HCT116 (cell line): Measurements from ENCODE around the gene ADIG. TPM values are rescaled to one million over a fixed set of nuclear protein-coding genes. Genes with fewer than 3 reads are reported as not detected.

ENCODE experiments used
- ATAC-seq: fragments of 200-7000 bp; cut with Tn5 transposase; 2 replicates; pipeline ENCODE4 v1.9.1; 2020; ENCODE audit warnings: mild to moderate bottlenecking, moderate library complexity
- BruUV-seq: library from RNA; stranded (reverse); fragments of 400-500 nt; replicated peaks from 2 replicates; lab custom pipeline; 2021; lab: Mats Ljungman, UMichigan
- CTCF ChIA-PET: fragments of 300-600 bp; sonication (Branson Sonifier 250); formaldehyde crosslinking; loops from one replicate; lab custom pipeline; 2021; ENCODE audit warnings: antibody characterized with exemption; lab: Charles Lee
- POLR2A ChIA-PET: fragments of 300-600, 350-600 bp; sonication (Branson Sonifier 250); formaldehyde crosslinking; loops from one replicate; lab custom pipeline; 2021; ENCODE audit warnings: antibody characterized with exemption; lab: Charles Lee
- RAD21 ChIA-PET, 2 experiments: fragments of 300-600 bp; sonication (Branson Sonifier 250); formaldehyde crosslinking; loops; one replicate each; lab custom pipeline; 2023; ENCODE audit warnings: low total read pairs in 2 of 2; ENCODE audit not compliant: uncharacterized antibody in 2 of 2, unreplicated experiment in 2 of 2, low non-redundant PET in 1 of 2; lab: Charles Lee
- DNase-seq: peaks from one replicate; pipeline ENCODE4 v3.0.0-alpha.2; 2010; ENCODE audit warnings: low read depth, low spot score
- H2AFZ ChIP-seq: fragments of 200-600 bp; shearing (Covaris generic), sonication (generic); 2 replicates; pipeline ENCODE4 v1.6.1; 2017; ENCODE audit warnings: low read depth, mixed run types, mixed read lengths, antibody characterized with exemption, low read length; ENCODE audit not compliant: poor library complexity, severe bottlenecking
- H3K27ac ChIP-seq: 2 replicates; pipeline ENCODE4 v1.5.1; 2012; ENCODE audit warnings: low read depth, low read length
- H3K27me3 ChIP-seq: fragments of 200-600 bp; sonication (generic); 2 replicates; pipeline ENCODE4 v1.6.1; 2016; ENCODE audit warnings: mixed run types, low read length, mixed read lengths; ENCODE audit not compliant: insufficient read depth
- H3K36me3 ChIP-seq, 2 experiments: fragments of 200-500 bp in 1 of 2; fragments of 200-600 bp in 1 of 2; sonication (Bioruptor generic) in 1 of 2; sonication (generic) in 1 of 2; 2 replicates each; pipeline versions ENCODE4 v1.5.1 to v1.6.1; 2014 to 2016; ENCODE audit warnings: low read length in 2 of 2, inconsistent platforms in 1 of 2, mixed read lengths in 1 of 2, mixed run types in 1 of 2; ENCODE audit not compliant: insufficient read depth in 2 of 2, control insufficient read depth in 1 of 2
- H3K4me1 ChIP-seq, 2 experiments: fragments of 200-600 bp in 1 of 2; sonication (generic) in 1 of 2; 2 replicates each; pipeline versions ENCODE4 v1.5.1 to v1.6.1; 2012 to 2017; ENCODE audit warnings: low read length in 2 of 2, inconsistent platforms in 1 of 2, mild to moderate bottlenecking in 1 of 2, mixed read lengths in 1 of 2, mixed run types in 1 of 2, moderate library complexity in 1 of 2; ENCODE audit not compliant: insufficient read depth in 2 of 2, control insufficient read depth in 1 of 2
- H3K4me2 ChIP-seq: fragments of 200-600 bp; sonication (generic); 2 replicates; pipeline ENCODE4 v1.6.1; 2017; ENCODE audit warnings: mixed run types, low read length, mixed read lengths
- H3K4me3 ChIP-seq, 2 experiments: fragments of 200-600 bp in 1 of 2; sonication (generic) in 1 of 2; replicated peaks in 1 of 2; 2 replicates each; pipeline ENCODE4 v1.5.1; 2011 to 2016; ENCODE audit warnings: low read length in 2 of 2, control low read depth in 1 of 2, low read depth in 1 of 2, mild to moderate bottlenecking in 1 of 2, mixed read lengths in 1 of 2, mixed run types in 1 of 2
- H3K79me2 ChIP-seq: fragments of 200-600 bp; sonication (generic); 2 replicates; pipeline ENCODE4 v1.6.1; 2017; ENCODE audit warnings: mild to moderate bottlenecking, mixed run types, low read length, moderate library complexity, mixed read lengths; ENCODE audit not compliant: insufficient read depth
- H3K9ac ChIP-seq: fragments of 200-600 bp; sonication (generic); 2 replicates; pipeline ENCODE4 v1.6.1; 2016; ENCODE audit warnings: low read length, mixed read lengths
- H3K9me2 ChIP-seq: fragments of 200-600 bp; sonication (generic), shearing (Covaris generic); 2 replicates; pipeline ENCODE4 v1.6.1; 2017; ENCODE audit warnings: mixed run types, mild to moderate bottlenecking, moderate library complexity; ENCODE audit not compliant: insufficient read depth
- H3K9me3 ChIP-seq, 2 experiments: fragments of 200-500 bp in 1 of 2; fragments of 200-600 bp in 1 of 2; sonication (Bioruptor generic) in 1 of 2; sonication (generic) in 1 of 2; 2 replicates each; pipeline ENCODE4 v1.6.1; 2014 to 2017; ENCODE audit warnings: low read length in 2 of 2, mixed read lengths in 2 of 2, inconsistent platforms in 1 of 2, low read depth in 1 of 2, mild to moderate bottlenecking in 1 of 2, mixed run types in 1 of 2, moderate library complexity in 1 of 2; ENCODE audit not compliant: control insufficient read depth in 1 of 2, insufficient read depth in 1 of 2
- H4K20me1 ChIP-seq: fragments of 200-600 bp; sonication (generic), shearing (Covaris generic); 2 replicates; pipeline ENCODE4 v1.6.1; 2017; ENCODE audit warnings: mixed run types, mild to moderate bottlenecking, moderate library complexity; ENCODE audit not compliant: insufficient read depth
- CBX3 ChIP-seq: IDR thresholded peaks from 2 replicates; pipeline ENCODE4 v1.6.1; 2012; ENCODE audit warnings: low read depth
- CEBPB ChIP-seq: IDR thresholded peaks from 2 replicates; pipeline ENCODE4 v1.6.1; 2012; ENCODE audit warnings: low read depth
- EGR1 ChIP-seq: IDR thresholded peaks from 2 replicates; pipeline ENCODE4 v1.6.1; 2012; ENCODE audit warnings: low read depth
- POLR2A ChIP-seq: IDR thresholded peaks from 2 replicates; pipeline ENCODE4 v1.7.0; 2011; ENCODE audit warnings: borderline replicate concordance; ENCODE audit not compliant: insufficient read depth, insufficient read length; ENCODE audit errors: extremely low read depth
- POLR2AphosphoS5 ChIP-seq: IDR thresholded peaks from 2 replicates; pipeline ENCODE4 v1.6.1; 2011; ENCODE audit warnings: mild to moderate bottlenecking, low read depth, low read length, moderate library complexity
- RAD21 ChIP-seq: IDR thresholded peaks from 2 replicates; pipeline ENCODE4 v1.6.1; 2012; ENCODE audit warnings: low read depth, mild to moderate bottlenecking
- SIN3A ChIP-seq: IDR thresholded peaks from 2 replicates; pipeline ENCODE4 v1.6.1; 2012; ENCODE audit warnings: low read depth
- SP1 ChIP-seq: IDR thresholded peaks from 2 replicates; pipeline ENCODE4 v1.6.1; 2012; ENCODE audit warnings: low read depth
- TCF7L2 ChIP-seq: IDR thresholded peaks from 2 replicates; pipeline ENCODE4 v1.7.0; 2011; ENCODE audit warnings: borderline replicate concordance, inconsistent platforms; ENCODE audit not compliant: insufficient read depth, insufficient read length; ENCODE audit errors: extremely low read depth
- YY1 ChIP-seq: IDR thresholded peaks from 2 replicates; pipeline ENCODE4 v1.6.1; 2011; ENCODE audit warnings: low read length, low read depth, moderate library complexity, mild to moderate bottlenecking; ENCODE audit not compliant: insufficient replicate concordance; ENCODE audit errors: extremely low read depth
- ZNF274 ChIP-seq: fragments of 200-500 bp; sonication (Bioruptor generic); IDR thresholded peaks from 2 replicates; pipeline ENCODE4 v1.6.1; 2014; ENCODE audit warnings: mild to moderate bottlenecking, low read depth, low read length, inconsistent platforms
- intact Hi-C: fragments of 100-400 bp; cut with micrococcal nuclease; formaldehyde crosslinking; loops from 2 replicates; pipeline ENCODE4 v1.10.0; 2022
- total RNA-seq: library from RNA; stranded (reverse); gene quantifications from one replicate; pipeline ENCODE4 v1.2.1, GENCODE V29; 2021; ENCODE audit not compliant: unreplicated experiment
- TF ChIP-seq, protein P1 (sequence below): IDR thresholded peaks from 2 replicates; pipeline ENCODE4 v1.6.1; 2011; ENCODE audit warnings: mild to moderate bottlenecking, low read length, moderate library complexity; ENCODE audit not compliant: insufficient replicate concordance; ENCODE audit errors: extremely low read depth
- TF ChIP-seq, protein P2 (sequence below): IDR thresholded peaks from 2 replicates; pipeline ENCODE4 v1.6.1; 2012
- TF ChIP-seq, protein P3 (sequence below): IDR thresholded peaks from 2 replicates; pipeline ENCODE4 v1.6.1; 2012; ENCODE audit warnings: low read depth

The ADIG gene
- total RNA-seq, 1 experiment from 2014 or later, result not detected

DNA sequence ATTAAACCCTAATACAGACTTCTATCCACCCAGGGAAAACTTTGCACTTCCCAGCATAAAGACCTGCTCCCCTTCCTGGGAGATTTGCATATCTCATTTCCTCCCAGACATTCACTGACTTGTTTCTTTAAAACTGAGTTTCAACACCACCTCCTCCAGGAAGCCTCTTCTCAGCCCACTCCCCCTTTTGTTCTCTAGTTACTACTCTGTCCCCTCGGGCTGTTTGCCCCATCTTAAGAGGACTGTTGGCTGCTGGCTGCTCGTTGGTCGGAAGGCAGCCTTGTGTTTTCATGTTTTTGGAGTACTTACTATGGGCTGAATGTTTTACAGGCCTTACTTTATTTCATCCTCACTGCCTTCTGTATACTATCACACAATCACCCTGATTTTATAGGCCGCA lies 27.2 kb downstream of the ADIG start:
- ChIA-PET CTCF (no interaction called here), RAD21 (no interaction called here), POLR2A (no interaction called here)
- ATAC-seq, result no peak
- Histone ChIP-seq H3K4me1 (no peaks in the 10 kb centered on the region), H3K9me3 (no peaks in the 10 kb centered on the region), H3K9ac (no peak overlapping the region), H3K79me2 (no peaks in the 10 kb centered on the region), H3K27me3 (no peaks in the 10 kb centered on the region), H3K9me2 (no peaks in the 10 kb centered on the region), H3K4me2 (no peak overlapping the region), H3K27ac (no peak overlapping the region), H3K4me3 (no peak overlapping the region), H3K36me3 (no peaks in the 10 kb centered on the region), H2AFZ (no peak overlapping the region), H4K20me1 (no peaks in the 10 kb centered on the region; the same call in 1 of the 2 replicates)
- TF ChIP-seq POLR2A (no peak), YY1 (no peak), SP1 (no peak), RAD21 (no peak), EGR1 (no peak), CEBPB (no peak), SIN3A (no peak), POLR2AphosphoS5 (no peak), CBX3 (no peak), TCF7L2 (no peak), ZNF274 (no peak)
- TF ChIP-seq, protein P1, sequence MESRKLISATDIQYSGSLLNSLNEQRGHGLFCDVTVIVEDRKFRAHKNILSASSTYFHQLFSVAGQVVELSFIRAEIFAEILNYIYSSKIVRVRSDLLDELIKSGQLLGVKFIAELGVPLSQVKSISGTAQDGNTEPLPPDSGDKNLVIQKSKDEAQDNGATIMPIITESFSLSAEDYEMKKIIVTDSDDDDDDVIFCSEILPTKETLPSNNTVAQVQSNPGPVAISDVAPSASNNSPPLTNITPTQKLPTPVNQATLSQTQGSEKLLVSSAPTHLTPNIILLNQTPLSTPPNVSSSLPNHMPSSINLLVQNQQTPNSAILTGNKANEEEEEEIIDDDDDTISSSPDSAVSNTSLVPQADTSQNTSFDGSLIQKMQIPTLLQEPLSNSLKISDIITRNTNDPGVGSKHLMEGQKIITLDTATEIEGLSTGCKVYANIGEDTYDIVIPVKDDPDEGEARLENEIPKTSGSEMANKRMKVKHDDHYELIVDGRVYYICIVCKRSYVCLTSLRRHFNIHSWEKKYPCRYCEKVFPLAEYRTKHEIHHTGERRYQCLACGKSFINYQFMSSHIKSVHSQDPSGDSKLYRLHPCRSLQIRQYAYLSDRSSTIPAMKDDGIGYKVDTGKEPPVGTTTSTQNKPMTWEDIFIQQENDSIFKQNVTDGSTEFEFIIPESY, result no peak
- TF ChIP-seq, protein P2, sequence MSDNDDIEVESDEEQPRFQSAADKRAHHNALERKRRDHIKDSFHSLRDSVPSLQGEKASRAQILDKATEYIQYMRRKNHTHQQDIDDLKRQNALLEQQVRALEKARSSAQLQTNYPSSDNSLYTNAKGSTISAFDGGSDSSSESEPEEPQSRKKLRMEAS, result no peak
- TF ChIP-seq, protein P3, sequence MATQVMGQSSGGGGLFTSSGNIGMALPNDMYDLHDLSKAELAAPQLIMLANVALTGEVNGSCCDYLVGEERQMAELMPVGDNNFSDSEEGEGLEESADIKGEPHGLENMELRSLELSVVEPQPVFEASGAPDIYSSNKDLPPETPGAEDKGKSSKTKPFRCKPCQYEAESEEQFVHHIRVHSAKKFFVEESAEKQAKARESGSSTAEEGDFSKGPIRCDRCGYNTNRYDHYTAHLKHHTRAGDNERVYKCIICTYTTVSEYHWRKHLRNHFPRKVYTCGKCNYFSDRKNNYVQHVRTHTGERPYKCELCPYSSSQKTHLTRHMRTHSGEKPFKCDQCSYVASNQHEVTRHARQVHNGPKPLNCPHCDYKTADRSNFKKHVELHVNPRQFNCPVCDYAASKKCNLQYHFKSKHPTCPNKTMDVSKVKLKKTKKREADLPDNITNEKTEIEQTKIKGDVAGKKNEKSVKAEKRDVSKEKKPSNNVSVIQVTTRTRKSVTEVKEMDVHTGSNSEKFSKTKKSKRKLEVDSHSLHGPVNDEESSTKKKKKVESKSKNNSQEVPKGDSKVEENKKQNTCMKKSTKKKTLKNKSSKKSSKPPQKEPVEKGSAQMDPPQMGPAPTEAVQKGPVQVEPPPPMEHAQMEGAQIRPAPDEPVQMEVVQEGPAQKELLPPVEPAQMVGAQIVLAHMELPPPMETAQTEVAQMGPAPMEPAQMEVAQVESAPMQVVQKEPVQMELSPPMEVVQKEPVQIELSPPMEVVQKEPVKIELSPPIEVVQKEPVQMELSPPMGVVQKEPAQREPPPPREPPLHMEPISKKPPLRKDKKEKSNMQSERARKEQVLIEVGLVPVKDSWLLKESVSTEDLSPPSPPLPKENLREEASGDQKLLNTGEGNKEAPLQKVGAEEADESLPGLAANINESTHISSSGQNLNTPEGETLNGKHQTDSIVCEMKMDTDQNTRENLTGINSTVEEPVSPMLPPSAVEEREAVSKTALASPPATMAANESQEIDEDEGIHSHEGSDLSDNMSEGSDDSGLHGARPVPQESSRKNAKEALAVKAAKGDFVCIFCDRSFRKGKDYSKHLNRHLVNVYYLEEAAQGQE, result no peak
- BruUV-seq, result no TSS peak
- DNase-seq, result no peak
- intact Hi-C loops, result no loop called here
